Right ventricle myocardium inferior (tissue), 1 donor: ENCODE data around the gene PAK4. TPM values are rescaled to one million over a fixed set of nuclear protein-coding genes. Genes with fewer than 3 reads are reported as not detected.

Source experiments
- ATAC-seq: fragments of 200-7000 bp; cut with Tn5 transposase; one replicate; pipeline ENCODE4 v1.9.1; 2020; ENCODE audit warnings: mild to moderate bottlenecking, moderate library complexity
- DNase-seq: peaks from one replicate; pipeline ENCODE4 v3.0.0; 2021; ENCODE audit errors: missing footprints
- intact Hi-C: fragments of 100-400 bp; cut with DNase I; formaldehyde crosslinking; loops from one replicate; pipeline ENCODE4 v1.11.0; 2022
- total RNA-seq: library from RNA; stranded (reverse); fragmentation: NEBNext Ultra II Directional; extraction: Animal tissue kit (Norgen Biotek cat#: 25700); gene quantifications from one replicate; pipeline ENCODE4 v1.2.1, GENCODE V29; 2021
- donor health status: DM: no; HTN: yes; CAD: no; lungs with severe emphysema.

The PAK4 gene
- total RNA-seq, 1 donor from 2014 or later, result 16.2 TPM

GRCh38 chr19:39190768-39191167 is 65.2 kb downstream of the PAK4 start:
- DNase-seq (no peak), ATAC-seq (no peak)
- intact Hi-C loops, result no loop called here

GRCh38 chr19:39192846-39193245 is 67.3 kb downstream of the PAK4 start:
- DNase-seq (no peak), ATAC-seq (no peak)
- intact Hi-C loops, result no loop called here

GRCh38 chr19:39193803-39194202 is 68.2 kb downstream of the PAK4 start:
- ATAC-seq, result peak; percentile 56
- intact Hi-C loops, result no loop called here
- DNase-seq, result no peak

- intact Hi-C loops, result no loop called here
- ATAC-seq (no peak), DNase-seq (no peak)
Measured at GRCh38 chr19:39194832-39195542, 69.4 kb downstream of the PAK4 start.

- DNase-seq (no peak), ATAC-seq (no peak)
- intact Hi-C loops, result no loop called here
Measured at GRCh38 chr19:39195755-39196154, 70.2 kb downstream of the PAK4 start.

GRCh38 chr19:39196320-39196719 is 70.7 kb downstream of the PAK4 start:
- DNase-seq, result no peak
- ATAC-seq, result no peak
- intact Hi-C loops, result no loop called here

GRCh38 chr19:39196860-39197562 is 71.4 kb downstream of the PAK4 start, which contains the start of gene NCCRP1:
Gene NCCRP1, plus strand, starts transcription at chr19:39196964. Its CDS starts 19 bp downstream, at chr19:39196983.
- no peak for DNase-seq
- intact Hi-C loops, result no loop called here
- ATAC-seq, result no peak

GRCh38 chr19:39197808-39198207 is 72.2 kb downstream of the PAK4 start:
- intact Hi-C loops, result no loop called here
- DNase-seq (no peak), ATAC-seq (no peak)

- ATAC-seq (peak; percentile 45), DNase-seq (no peak)
- intact Hi-C loops, result no loop called here
Measured at GRCh38 chr19:39199025-39199424, 73.4 kb downstream of the PAK4 start.

GRCh38 chr19:39200066-39200802 is 74.6 kb downstream of the PAK4 start:
- no peak for ATAC-seq
- intact Hi-C loops, result no loop called here
- DNase-seq, result no peak

GRCh38 chr19:39200803-39201115 is 75.2 kb downstream of the PAK4 start:
- intact Hi-C loops, result no loop called here
- DNase-seq, result no peak
- ATAC-seq, result no peak

- intact Hi-C loops, result no loop called here
- ATAC-seq (no peak), DNase-seq (no peak)
Measured at GRCh38 chr19:39202998-39203355, 77.4 kb downstream of the PAK4 start.

- intact Hi-C loops, result no loop called here
- no peak for DNase-seq
- ATAC-seq, result no peak
Measured at GRCh38 chr19:39203372-39204341, 78.1 kb downstream of the PAK4 start, which contains the start of gene SYCN. Gene SYCN, minus strand, starts transcription at chr19:39204263. Its CDS starts 9 bp downstream, at chr19:39204254.

GRCh38 chr19:39205449-39205764 is 79.8 kb downstream of the PAK4 start:
- no peak for ATAC-seq
- intact Hi-C loops, result no loop called here

GRCh38 chr19:39206122-39206521 is 80.5 kb downstream of the PAK4 start:
- ATAC-seq (no peak), DNase-seq (no peak)
- intact Hi-C loops, result no loop called here

More at GRCh38 chr19:39205449-39205764, 79.8 kb downstream of the PAK4 start:
- no peak for DNase-seq

GRCh38 chr19:39207293-39207836 is 81.8 kb downstream of the PAK4 start:
- intact Hi-C loops, result no loop called here
- DNase-seq (no peak), ATAC-seq (no peak)

- ATAC-seq, result no peak
- no peak for DNase-seq
- intact Hi-C loops, result no loop called here
Measured at GRCh38 chr19:39208175-39208795, 82.7 kb downstream of the PAK4 start.

- DNase-seq (no peak), ATAC-seq (no peak)
- intact Hi-C loops, result no loop called here
Measured at GRCh38 chr19:39209196-39209595, 83.6 kb downstream of the PAK4 start.
